ENCODE data around the gene CBL.
"Not testable (repeated sequence)": the region's sequence is repeated elsewhere in the genome, so short reads cannot be mapped to it uniquely, and the experiment has no call there.

The CBL gene

DNA sequence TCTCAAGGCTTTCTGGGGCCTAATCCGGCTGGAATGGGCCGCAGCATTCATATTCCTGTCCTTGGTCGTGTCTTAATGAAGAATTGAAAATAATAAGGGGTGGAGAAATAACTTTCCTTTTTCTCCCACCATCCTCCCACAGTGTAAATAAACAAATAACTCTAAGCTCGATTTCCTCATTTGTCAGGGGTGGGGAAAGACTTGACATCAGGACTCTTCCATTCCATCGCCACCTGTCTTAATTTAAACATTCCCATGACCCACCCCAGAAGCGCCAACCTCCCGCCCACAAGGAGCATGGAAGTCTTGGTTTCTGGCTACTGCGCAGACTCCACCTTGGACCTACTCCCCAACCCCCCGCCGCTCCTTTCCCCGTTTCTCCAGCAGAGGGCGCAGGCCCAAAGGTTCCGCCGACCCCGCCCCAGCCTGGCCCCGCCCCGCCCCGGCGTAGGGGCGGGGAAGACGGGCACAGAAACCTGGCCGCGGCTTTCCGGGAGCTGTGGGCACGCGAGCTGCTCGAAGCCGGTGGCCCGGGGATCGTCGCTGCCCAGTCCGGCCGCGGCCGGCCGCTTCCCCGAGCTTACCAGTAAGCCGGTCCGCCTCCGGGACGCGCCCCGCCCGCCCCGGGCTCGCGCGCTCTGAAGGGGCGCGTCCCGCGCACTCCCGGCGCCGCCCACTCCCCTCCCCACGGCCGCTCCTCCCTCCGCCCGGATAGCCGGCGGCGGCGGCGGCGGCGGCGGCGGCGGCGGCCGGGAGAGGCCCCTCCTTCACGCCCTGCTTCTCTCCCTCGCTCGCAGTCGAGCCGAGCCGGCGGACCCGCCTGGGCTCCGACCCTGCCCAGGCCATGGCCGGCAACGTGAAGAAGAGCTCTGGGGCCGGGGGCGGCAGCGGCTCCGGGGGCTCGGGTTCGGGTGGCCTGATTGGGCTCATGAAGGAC is at the start of gene CBL:
CBL (plus strand) TSS at position 766 of the 937 bp plus-strand sequence; CDS start at position 845, 79 bp downstream.
- Histone ChIP-seq H3K36me3 (ENCODE audit: insufficient read depth, low read length) (no peaks in the 10 kb centered on the region), H3K4me1 (ENCODE audit: insufficient read depth, low read length) (peaks cover 15% of the 10 kb centered on the region), H2AFZ (ENCODE audit: low read depth, low read length) (peak within 1 kb of the TSS; percentile 99), H3K27me3 (ENCODE audit: insufficient read depth, low read length) (no peaks in the 10 kb centered on the region), H3K9me3 (ENCODE audit: low read length) (no peaks in the 10 kb centered on the region), H3K4me3 (ENCODE audit: low read length) (peak within 1 kb of the TSS; percentile 87)

DNA sequence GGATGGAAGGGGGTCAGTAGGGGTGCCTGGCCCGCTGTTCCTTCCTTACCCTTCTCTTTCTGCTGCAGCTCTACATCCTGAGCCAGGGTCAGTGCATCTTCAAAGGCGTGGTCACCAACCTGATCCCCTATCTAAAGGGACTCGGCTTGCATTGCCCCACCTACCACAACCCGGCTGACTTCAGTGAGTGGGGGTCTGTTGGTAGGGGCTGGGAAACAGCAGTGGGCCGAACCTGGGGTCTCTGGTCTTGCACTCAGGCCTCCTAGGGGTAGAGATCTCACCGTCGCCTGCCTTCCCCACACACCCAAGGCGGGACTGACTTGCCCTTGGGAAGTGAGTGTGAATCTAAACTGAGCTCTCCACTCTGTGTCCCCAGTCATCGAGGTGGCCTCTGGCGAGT is 49.6 kb upstream of the CBL start:
- Histone ChIP-seq H3K4me1 (ENCODE audit: insufficient read depth, low read length) (no peaks in the 10 kb centered on the region), H3K4me3 (ENCODE audit: low read length) (no peak overlapping the region), H3K9me3 (ENCODE audit: low read length) (no peaks in the 10 kb centered on the region), H3K27me3 (ENCODE audit: insufficient read depth, low read length) (peaks cover 42% of the 10 kb centered on the region), H3K36me3 (ENCODE audit: insufficient read depth, low read length) (no peaks in the 10 kb centered on the region), H2AFZ (ENCODE audit: low read depth, low read length) (no peak overlapping the region)

DNA sequence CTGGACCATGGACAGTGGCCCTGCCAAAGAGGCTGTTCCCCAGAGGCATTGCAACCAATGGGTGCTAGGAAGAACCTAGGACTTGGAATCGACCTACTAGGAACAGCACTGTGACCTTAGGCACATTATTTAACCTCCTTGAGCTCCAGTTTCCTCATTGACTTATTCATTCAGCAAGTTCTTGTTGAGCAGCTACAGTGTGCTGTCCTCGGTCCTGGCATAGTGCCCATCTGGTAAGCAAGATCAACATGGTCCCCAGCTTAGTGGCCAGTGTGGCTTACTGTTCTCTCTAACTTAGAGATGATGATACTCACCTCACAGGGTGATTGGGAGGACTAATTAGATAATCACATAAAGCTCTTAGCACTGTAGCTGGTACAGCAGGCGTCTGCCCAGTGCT is 49.1 kb upstream of the CBL start:
- no peaks in the 10 kb centered on the region for H3K36me3 ChIP-seq (ENCODE audit: insufficient read depth, low read length)
- no peaks in the 10 kb centered on the region for H3K9me3 ChIP-seq (ENCODE audit: low read length)
- H3K4me1 ChIP-seq (ENCODE audit: insufficient read depth, low read length) = no peaks in the 10 kb centered on the region
- H2AFZ ChIP-seq (ENCODE audit: low read depth, low read length) = no peak overlapping the region
- H3K4me3 ChIP-seq (ENCODE audit: low read length) = no peak overlapping the region
- peaks cover 40% of the 10 kb centered on the region for H3K27me3 ChIP-seq (ENCODE audit: insufficient read depth, low read length)

DNA sequence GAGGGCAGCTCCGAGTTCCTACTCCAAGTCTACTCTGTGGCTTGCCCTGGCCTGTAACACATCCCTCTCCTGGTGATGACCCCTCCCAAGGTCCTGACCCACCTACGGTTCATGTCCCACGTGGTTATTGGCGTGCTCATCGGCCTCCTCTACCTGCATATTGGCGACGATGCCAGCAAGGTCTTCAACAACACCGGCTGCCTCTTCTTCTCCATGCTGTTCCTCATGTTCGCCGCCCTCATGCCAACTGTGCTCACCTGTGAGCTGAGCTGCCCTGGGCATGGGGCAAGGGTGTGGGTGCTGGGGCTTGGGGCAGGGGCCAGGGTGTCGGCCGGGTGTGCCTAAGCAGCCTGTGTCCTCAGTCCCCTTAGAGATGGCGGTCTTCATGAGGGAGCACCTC is 47.7 kb upstream of the CBL start:
- H3K9me3 ChIP-seq (ENCODE audit: low read length) = no peaks in the 10 kb centered on the region
- H3K4me3 ChIP-seq (ENCODE audit: low read length) = no peak overlapping the region
- H3K36me3 ChIP-seq (ENCODE audit: insufficient read depth, low read length) = no peaks in the 10 kb centered on the region
- H3K27me3 ChIP-seq (ENCODE audit: insufficient read depth, low read length) = peaks cover 35% of the 10 kb centered on the region
- no peak overlapping the region for H2AFZ ChIP-seq (ENCODE audit: low read depth, low read length)
- H3K4me1 ChIP-seq (ENCODE audit: insufficient read depth, low read length) = no peaks in the 10 kb centered on the region

DNA sequence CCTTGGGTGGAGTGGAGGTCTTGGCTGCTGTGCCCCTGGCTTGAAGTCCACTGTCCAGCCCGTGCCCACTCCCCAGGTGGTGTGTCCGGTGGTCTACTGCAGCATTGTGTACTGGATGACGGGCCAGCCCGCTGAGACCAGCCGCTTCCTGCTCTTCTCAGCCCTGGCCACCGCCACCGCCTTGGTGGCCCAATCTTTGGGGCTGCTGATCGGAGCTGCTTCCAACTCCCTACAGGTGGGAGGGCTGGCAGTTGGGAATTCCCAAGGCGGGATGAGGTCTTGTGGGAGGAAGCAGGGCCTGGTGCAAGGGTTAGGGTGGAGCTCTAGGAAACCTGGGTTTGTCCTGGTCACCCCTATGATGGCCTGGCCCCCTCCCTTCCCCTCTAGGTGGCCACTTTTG is 46.0 kb upstream of the CBL start:
- H3K4me3 ChIP-seq (ENCODE audit: low read length) = no peak overlapping the region
- no peaks in the 10 kb centered on the region for H3K4me1 ChIP-seq (ENCODE audit: insufficient read depth, low read length)
- no peak overlapping the region for H2AFZ ChIP-seq (ENCODE audit: low read depth, low read length)
- no peaks in the 10 kb centered on the region for H3K9me3 ChIP-seq (ENCODE audit: low read length)
- peaks cover 31% of the 10 kb centered on the region for H3K27me3 ChIP-seq (ENCODE audit: insufficient read depth, low read length)
- no peaks in the 10 kb centered on the region for H3K36me3 ChIP-seq (ENCODE audit: insufficient read depth, low read length)

DNA sequence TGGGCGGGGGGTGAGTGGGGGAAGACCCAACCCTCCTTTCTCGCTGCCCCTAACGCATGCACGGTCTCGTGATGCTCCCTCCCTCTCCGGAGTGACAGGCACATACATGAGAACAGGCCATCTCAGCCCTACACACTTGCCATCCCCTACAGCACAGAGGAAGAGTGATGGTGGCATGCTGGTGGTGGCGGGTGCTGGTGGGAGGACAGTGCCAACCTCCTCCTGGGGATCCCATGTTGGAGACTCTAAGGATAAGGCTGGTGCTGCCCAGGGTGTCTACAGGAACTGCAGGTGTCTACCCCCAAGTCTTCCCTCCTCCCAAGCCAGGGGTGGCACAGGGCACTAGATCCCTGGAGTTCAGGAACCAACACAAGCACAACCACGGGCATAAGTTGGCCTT is 44.3 kb upstream of the CBL start:
- H3K36me3 ChIP-seq (ENCODE audit: insufficient read depth, low read length) = no peaks in the 10 kb centered on the region
- no peaks in the 10 kb centered on the region for H3K9me3 ChIP-seq (ENCODE audit: low read length)
- H3K4me3 ChIP-seq (ENCODE audit: low read length) = no peak overlapping the region
- peaks cover 27% of the 10 kb centered on the region for H3K27me3 ChIP-seq (ENCODE audit: insufficient read depth, low read length)
- H3K4me1 ChIP-seq (ENCODE audit: insufficient read depth, low read length) = no peaks in the 10 kb centered on the region
- no peak overlapping the region for H2AFZ ChIP-seq (ENCODE audit: low read depth, low read length)

DNA sequence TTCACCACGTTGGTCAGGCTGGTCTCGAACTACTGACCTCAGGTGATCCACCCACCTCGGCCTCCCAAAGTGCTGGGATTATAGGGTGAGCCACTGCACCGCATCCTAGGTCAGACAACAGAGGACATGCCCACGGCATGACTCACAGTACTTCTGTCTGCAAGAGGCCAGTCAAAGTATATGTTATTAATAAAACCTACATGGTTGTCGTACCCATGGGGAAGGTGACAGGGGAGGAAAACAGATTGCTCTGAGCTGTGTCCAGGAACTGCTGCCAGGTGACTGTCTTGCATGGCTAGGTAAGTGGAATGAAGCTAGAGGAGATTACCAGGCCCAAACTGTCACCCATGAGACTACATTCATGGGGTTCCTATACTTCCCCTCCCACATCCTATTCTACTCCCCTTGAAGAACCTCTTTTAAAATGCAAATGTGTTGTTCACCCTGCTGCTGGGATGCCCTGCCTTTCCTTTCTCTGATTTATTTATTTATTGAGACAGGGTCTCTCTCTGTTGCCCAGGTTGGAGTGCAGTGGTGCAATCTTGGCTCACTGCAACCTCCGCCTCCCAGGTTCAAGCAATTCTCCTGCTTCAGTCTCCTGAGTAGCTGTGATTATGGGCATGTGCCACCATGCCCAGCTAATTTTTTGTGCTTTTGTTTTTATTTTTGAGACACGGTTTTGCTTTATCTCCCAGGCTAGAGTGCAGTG is 39.6 kb upstream of the CBL start:
- H2AFZ ChIP-seq (ENCODE audit: low read depth, low read length) = no peak overlapping the region
- no peak overlapping the region for H3K4me3 ChIP-seq (ENCODE audit: low read length)
- H3K27me3 ChIP-seq (ENCODE audit: insufficient read depth, low read length) = peaks cover 17% of the 10 kb centered on the region
- H3K4me1 ChIP-seq (ENCODE audit: insufficient read depth, low read length) = no peaks in the 10 kb centered on the region
- no peaks in the 10 kb centered on the region for H3K9me3 ChIP-seq (ENCODE audit: low read length)
- no peaks in the 10 kb centered on the region for H3K36me3 ChIP-seq (ENCODE audit: insufficient read depth, low read length)

DNA sequence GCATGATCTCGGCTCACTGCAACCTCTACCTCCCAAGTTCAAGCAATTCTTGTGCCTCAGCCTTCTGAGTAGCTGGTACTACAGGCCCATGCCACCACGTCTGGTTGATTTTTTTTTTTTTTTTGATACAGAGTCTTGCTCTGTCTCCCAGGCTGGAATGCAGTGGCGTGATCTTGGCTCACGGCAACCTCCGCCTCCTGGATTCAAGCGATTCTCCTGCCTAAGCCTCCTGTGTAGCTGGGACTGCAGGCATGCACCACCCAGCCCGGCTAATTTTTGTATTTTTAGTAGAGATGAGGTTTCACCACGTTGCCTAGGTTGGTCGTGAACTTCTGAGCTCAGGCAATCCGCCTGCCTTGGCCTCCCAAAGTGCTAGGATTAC is 39.1 kb upstream of the CBL start:
- H3K4me1 ChIP-seq (ENCODE audit: insufficient read depth, low read length); H3K9me3 ChIP-seq (ENCODE audit: low read length); H3K4me3 ChIP-seq (ENCODE audit: low read length); H2AFZ ChIP-seq (ENCODE audit: low read depth, low read length); H3K36me3 ChIP-seq (ENCODE audit: insufficient read depth, low read length): not testable (repeated sequence)
- H3K27me3 ChIP-seq (ENCODE audit: insufficient read depth, low read length) = peaks cover 13% of the 10 kb centered on the region

DNA sequence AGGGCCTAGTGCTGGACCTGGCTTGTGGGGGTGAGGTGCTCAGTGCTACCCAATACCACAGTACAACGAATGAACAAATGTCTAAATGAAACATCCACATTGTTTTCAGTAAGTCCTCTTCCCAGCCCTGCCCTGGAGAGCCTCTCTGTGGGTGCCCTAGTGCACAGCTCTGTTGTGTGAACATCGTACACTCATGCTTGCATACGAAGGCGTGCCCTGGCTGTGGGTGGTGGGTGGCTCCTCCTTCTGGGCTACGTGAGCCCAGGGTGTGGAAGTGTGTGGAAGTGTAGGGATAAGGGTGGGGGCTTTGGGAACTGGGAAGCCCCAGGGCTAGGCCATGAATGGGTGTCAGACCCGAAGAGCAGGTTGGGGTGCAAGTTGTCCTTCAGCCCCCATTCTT is 38.2 kb upstream of the CBL start:
- Histone ChIP-seq H3K4me1 (ENCODE audit: insufficient read depth, low read length) (no peaks in the 10 kb centered on the region), H3K9me3 (ENCODE audit: low read length) (no peaks in the 10 kb centered on the region), H3K4me3 (ENCODE audit: low read length) (no peak overlapping the region), H3K36me3 (ENCODE audit: insufficient read depth, low read length) (no peaks in the 10 kb centered on the region), H2AFZ (ENCODE audit: low read depth, low read length) (no peak overlapping the region), H3K27me3 (ENCODE audit: insufficient read depth, low read length) (peaks cover 13% of the 10 kb centered on the region)

DNA sequence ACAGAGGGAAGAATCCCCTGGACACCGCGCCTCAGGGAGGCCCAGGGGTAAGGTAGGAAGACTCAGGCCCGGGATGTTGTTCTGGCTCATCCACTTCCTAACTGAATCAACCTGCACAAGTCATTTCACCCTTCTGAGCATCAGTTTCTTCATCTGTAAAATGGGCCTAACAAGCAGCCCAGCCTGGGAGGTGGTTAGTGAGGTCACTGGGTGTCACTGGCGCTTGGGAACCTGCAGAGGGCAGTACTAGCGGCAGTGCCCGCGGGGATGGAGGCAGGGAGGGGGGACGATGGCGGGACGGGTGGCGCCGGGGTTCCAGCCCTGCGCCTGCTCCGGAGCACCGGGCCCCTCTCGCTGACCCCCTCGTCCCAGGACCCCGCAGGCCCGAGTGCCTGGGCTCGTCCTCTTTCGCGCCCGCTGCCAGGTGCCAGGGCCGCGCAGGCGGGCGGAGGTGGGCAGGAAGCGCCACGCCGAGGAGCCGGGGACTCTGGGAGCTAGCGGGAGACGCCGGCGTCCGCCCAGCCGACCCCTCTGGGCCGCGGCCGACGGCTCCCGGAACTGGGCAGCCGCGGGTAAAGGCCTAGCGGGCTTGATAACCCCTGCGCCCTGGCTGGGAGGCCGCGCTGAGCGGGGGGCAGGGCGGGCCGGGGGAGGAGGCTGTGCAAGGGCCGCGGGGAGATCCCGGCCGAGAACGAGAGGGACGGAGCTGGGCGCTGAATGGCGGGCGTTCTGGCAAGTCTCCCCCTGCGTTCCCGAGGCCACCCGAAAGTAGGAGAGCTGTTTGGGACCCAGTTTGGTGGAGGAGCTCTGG is 37.5 kb upstream of the CBL start, which contains the start of gene NLRX1:
NLRX1 (plus strand) TSS at position 255 of the 811 bp plus-strand sequence. CDS start 2,679 bp downstream, outside the sequence.
- H3K9me3 ChIP-seq (ENCODE audit: low read length) = no peaks in the 10 kb centered on the region
- no peaks in the 10 kb centered on the region for H3K4me1 ChIP-seq (ENCODE audit: insufficient read depth, low read length)
- no peaks in the 10 kb centered on the region for H3K36me3 ChIP-seq (ENCODE audit: insufficient read depth, low read length)
- peak within 1 kb of the TSS; percentile 25 for H3K4me3 ChIP-seq (ENCODE audit: low read length)
- peaks cover 13% of the 10 kb centered on the region for H3K27me3 ChIP-seq (ENCODE audit: insufficient read depth, low read length)
- peak within 1 kb of the TSS; percentile 49 for H2AFZ ChIP-seq (ENCODE audit: low read depth, low read length)

DNA sequence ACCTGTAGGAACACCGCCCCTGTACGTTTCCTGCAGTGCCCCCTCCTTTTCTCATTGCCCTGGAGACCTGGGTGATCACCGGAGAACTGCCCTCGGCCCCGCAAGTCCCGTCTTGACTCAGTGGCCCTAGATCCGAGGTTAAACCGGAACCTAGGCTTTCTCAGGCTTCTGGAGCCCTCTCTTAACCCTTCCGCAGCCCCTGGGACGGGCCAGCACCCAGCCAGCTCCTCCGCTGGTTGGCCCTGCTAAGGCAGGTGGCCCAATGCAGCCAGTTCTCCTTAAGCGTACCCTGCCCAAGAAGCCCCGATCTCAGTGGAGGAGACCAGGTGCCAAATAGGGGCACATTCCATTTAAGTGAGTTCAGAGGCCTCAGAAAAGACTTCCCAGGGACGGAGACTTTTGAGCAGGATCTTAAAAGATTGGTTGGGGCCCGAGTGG is 36.8 kb upstream of the CBL start:
- H3K4me1 ChIP-seq (ENCODE audit: insufficient read depth, low read length) = no peaks in the 10 kb centered on the region
- no peaks in the 10 kb centered on the region for H3K36me3 ChIP-seq (ENCODE audit: insufficient read depth, low read length)
- H3K4me3 ChIP-seq (ENCODE audit: low read length) = peak overlapping the region; percentile 25
- peaks cover 13% of the 10 kb centered on the region for H3K27me3 ChIP-seq (ENCODE audit: insufficient read depth, low read length)
- H3K9me3 ChIP-seq (ENCODE audit: low read length) = no peaks in the 10 kb centered on the region
- peak overlapping the region; percentile 49 for H2AFZ ChIP-seq (ENCODE audit: low read depth, low read length)

DNA sequence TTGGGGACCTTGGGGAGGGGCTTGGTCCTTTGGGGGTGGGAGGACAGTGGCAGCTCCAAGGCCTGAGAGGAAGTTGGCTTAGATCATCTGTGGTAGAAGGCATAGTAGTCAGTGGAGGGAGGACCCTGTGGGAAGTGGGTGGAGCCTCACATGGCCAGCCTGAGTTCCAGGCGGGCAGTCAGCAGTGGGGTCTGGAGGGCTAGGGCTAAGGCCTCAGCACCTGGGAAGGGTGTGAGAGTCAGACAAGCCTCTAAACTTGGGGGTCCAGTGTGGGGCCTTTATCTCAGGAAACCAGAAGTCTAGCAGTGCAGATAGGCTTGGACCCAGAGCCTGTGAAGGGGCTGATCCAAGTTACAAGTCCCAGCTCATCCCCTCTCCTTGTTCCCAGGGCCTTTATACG is 33.6 kb upstream of the CBL start:
- H3K9me3 ChIP-seq (ENCODE audit: low read length) = no peaks in the 10 kb centered on the region
- H3K4me1 ChIP-seq (ENCODE audit: insufficient read depth, low read length) = peaks cover under 1% of the 10 kb centered on the region
- H3K27me3 ChIP-seq (ENCODE audit: insufficient read depth, low read length) = peaks cover 12% of the 10 kb centered on the region

DNA sequence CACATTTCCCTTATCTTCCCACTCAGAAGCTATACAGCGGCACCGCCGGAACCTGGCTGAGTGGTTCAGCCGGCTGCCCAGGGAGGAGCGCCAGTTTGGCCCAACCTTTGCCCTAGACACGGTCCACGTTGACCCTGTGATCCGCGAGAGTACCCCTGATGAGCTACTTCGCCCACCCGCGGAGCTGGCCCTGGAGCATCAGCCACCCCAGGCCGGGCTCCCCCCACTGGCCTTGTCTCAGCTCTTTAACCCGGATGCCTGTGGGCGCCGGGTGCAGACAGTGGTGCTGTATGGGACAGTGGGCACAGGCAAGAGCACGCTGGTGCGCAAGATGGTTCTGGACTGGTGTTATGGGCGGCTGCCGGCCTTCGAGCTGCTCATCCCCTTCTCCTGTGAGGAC is 32.7 kb upstream of the CBL start:
- H3K4me3 ChIP-seq (ENCODE audit: low read length) = no peak overlapping the region
- H3K36me3 ChIP-seq (ENCODE audit: insufficient read depth, low read length) = no peaks in the 10 kb centered on the region
- no peak overlapping the region for H2AFZ ChIP-seq (ENCODE audit: low read depth, low read length)
- no peaks in the 10 kb centered on the region for H3K9me3 ChIP-seq (ENCODE audit: low read length)
- peaks cover 7% of the 10 kb centered on the region for H3K27me3 ChIP-seq (ENCODE audit: insufficient read depth, low read length)
- peaks cover 8% of the 10 kb centered on the region for H3K4me1 ChIP-seq (ENCODE audit: insufficient read depth, low read length)

More for the DNA sequence above, 33.6 kb upstream of the CBL start:
- Histone ChIP-seq H2AFZ (ENCODE audit: low read depth, low read length) (no peak overlapping the region), H3K4me3 (ENCODE audit: low read length) (no peak overlapping the region), H3K36me3 (ENCODE audit: insufficient read depth, low read length) (no peaks in the 10 kb centered on the region)
